ENCODE measurements around the gene MAD2L1BP.

- TF ChIP-seq POLR2AphosphoS5 (IDR thresholded peaks at IDR 0.05; ENCODE audit: low read depth, low read length) (no peak), POLR2A (IDR thresholded peaks at IDR 0.05; ENCODE audit: low read depth, low read length) (no peak)
Observed at GRCh38 chr6:43657221-43657802, 21.7 kb downstream of the MAD2L1BP start.

Measured in GM12892 (cell line).